ENCODE results near the gene CPN1. TPM values are rescaled to one million over a fixed set of nuclear protein-coding genes. Genes with fewer than 3 reads are reported as not detected.

CPN1 gene
- total and polyA plus RNA-seq, 2 of the 8 experiments (the other 6 are each of a cell fraction or from before 2014, with no cell fraction given): 0.15 to 0.20 TPM

DNA sequence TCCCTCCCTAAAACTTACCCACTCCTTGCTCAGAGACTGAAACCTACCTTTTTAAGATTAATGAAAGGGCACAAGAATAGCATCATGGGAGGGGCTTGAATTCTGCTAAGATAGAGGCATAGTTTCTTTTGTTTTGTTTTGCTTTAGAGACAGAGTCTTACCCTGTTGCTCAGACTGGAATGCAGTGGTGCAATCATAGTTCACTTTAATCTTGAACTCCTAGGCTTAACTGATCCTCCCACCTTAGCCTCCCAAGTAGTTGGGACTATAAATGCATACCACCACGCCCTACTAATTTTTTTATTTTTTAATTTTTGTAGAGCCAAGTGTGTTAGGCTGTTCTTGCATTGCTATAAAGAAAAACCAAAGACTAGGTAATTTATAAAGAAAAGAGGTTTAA, 54.3 kb downstream of the CPN1 start:
- TF ChIP-seq TCF12 (IDR thresholded peaks at IDR 0.05; ENCODE audit: low read depth, low read length) (no peak), PHF8 (conservative IDR thresholded peaks at IDR 0.05; ENCODE audit: low read depth, low read length) (no peak), FOSL1 (IDR thresholded peaks at IDR 0.05; ENCODE audit: insufficient read depth, low read depth, low read length) (no peak), SP1 (IDR thresholded peaks at IDR 0.05; ENCODE audit: low read depth, low read length) (no peak), RNF2 (IDR thresholded peaks at IDR 0.05; ENCODE audit: borderline replicate concordance, low read depth, low read length, missing control alignments, poor library complexity, severe bottlenecking) (no peak), BACH1 (IDR thresholded peaks at IDR 0.05; ENCODE audit: low read length) (no peak), SRF (IDR thresholded peaks at IDR 0.05; ENCODE audit: low read depth, low read length) (no peak), POU5F1 (IDR thresholded peaks at IDR 0.05; ENCODE audit: low read depth, low read length) (no peak), CHD1 (IDR thresholded peaks at IDR 0.05; ENCODE audit: low read depth, low read length) (no peak), SP4 (IDR thresholded peaks at IDR 0.05; ENCODE audit: low read length) (no peak), CBX8 (IDR thresholded peaks at IDR 0.05; ENCODE audit: borderline replicate concordance, low read depth, low read length) (no peak), NRF1 (IDR thresholded peaks at IDR 0.05; ENCODE audit: low read depth, low read length) (no peak), KDM5A (IDR thresholded peaks at IDR 0.05; ENCODE audit: low read length) (no peak)
- TF ChIP-seq, protein P1, sequence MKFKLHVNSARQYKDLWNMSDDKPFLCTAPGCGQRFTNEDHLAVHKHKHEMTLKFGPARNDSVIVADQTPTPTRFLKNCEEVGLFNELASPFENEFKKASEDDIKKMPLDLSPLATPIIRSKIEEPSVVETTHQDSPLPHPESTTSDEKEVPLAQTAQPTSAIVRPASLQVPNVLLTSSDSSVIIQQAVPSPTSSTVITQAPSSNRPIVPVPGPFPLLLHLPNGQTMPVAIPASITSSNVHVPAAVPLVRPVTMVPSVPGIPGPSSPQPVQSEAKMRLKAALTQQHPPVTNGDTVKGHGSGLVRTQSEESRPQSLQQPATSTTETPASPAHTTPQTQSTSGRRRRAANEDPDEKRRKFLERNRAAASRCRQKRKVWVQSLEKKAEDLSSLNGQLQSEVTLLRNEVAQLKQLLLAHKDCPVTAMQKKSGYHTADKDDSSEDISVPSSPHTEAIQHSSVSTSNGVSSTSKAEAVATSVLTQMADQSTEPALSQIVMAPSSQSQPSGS (IDR thresholded peaks at IDR 0.05; ENCODE audit: low read length): no peak
- H2AK5ac ChIP-seq (ENCODE audit: low read depth, low read length): no peak overlapping the region
- no peak overlapping the region for H3K4me3 ChIP-seq (ENCODE audit: extremely low read depth in 1 of 4, insufficient read depth in 2 of 4, low read depth in 3 of 4, low read length in 4 of 4)
- H2BK12ac ChIP-seq (ENCODE audit: low read depth, low read length): no peak overlapping the region
- peaks cover 13 to 14% of the 10 kb centered on the region in 2 experiments for H3K9me3 ChIP-seq (ENCODE audit: insufficient read depth in 2 of 2, low read depth in 1 of 2, low read length in 1 of 2)
- no peak overlapping the region for H3K23ac ChIP-seq (ENCODE audit: insufficient read length)
- H4K20me1 ChIP-seq (replicated peaks in 1 of 2; ENCODE audit: control insufficient read depth in 1 of 2, insufficient read depth in 2 of 2, low read length in 2 of 2): no peaks in the 10 kb centered on the region
- no peaks in the 10 kb centered on the region for H3K23me2 ChIP-seq (ENCODE audit: low read depth, low read length)
- WGBS, 2 experiments (ENCODE audit: extremely low coverage in 1 of 2, insufficient coverage in 1 of 2, insufficient read length in 1 of 2, insufficient replicate concordance in 2 of 2, low coverage in 1 of 2, low lambda C conversion rate in 2 of 2, missing lambda C conversion rate in 1 of 2): 93% methylated on average over 1 of the region's 1 CpG; no CpG with 5 or more reads in 1 of the 2 experiments
- no peaks in the 10 kb centered on the region for H3K79me1 ChIP-seq (ENCODE audit: low read depth, low read length)
- no peak overlapping the region for H2BK20ac ChIP-seq (ENCODE audit: low read length)
- no peak overlapping the region for H2BK120ac ChIP-seq (replicated peaks; ENCODE audit: low read depth, low read length)
- H3K4ac ChIP-seq (replicated peaks; ENCODE audit: insufficient read length, low read depth, low read length): no peak overlapping the region
- H3K56ac ChIP-seq (replicated peaks; ENCODE audit: insufficient read length, low read depth, low read length): no peak overlapping the region
- no peaks in the 10 kb centered on the region for H3K79me2 ChIP-seq (ENCODE audit: control insufficient read depth in 1 of 2, insufficient read depth in 2 of 2, low read length in 2 of 2)
- H3K9ac ChIP-seq (replicated peaks in 1 of 4; ENCODE audit: extremely low read depth in 1 of 4, low read depth in 3 of 4, low read length in 3 of 4): no peak overlapping the region
- H2BK15ac ChIP-seq (ENCODE audit: low read length): no peak overlapping the region
- no peak overlapping the region for H2BK5ac ChIP-seq (ENCODE audit: low read depth, low read length)
- no peak overlapping the region for H3K4me2 ChIP-seq (ENCODE audit: insufficient read depth in 1 of 2, low read depth in 2 of 2, low read length in 2 of 2)
- H3K27ac ChIP-seq (ENCODE audit: low read depth, low read length): no peak overlapping the region
- H3K36me3 ChIP-seq (ENCODE audit: control insufficient read depth in 2 of 4, insufficient read depth in 4 of 4, low read length in 3 of 4): no peaks in the 10 kb centered on the region
- POLR2A ChIA-PET (ENCODE audit: partially characterized antibody): interaction anchor here (0.6 kb wide), 1 partner anchor 112 kb away, joined by 3 read pairs; no protein-coding TSS in a partner anchor
- H4K91ac ChIP-seq (replicated peaks; ENCODE audit: insufficient read length, low read length): no peak overlapping the region
- H3K18ac ChIP-seq (ENCODE audit: extremely low read depth, low read length): no peak overlapping the region
- H3K4me1 ChIP-seq (replicated peaks in 1 of 4; ENCODE audit: control insufficient read depth in 3 of 4, insufficient read depth in 4 of 4, low read length in 3 of 4): no peaks in the 10 kb centered on the region
- FAIRE-seq: no peak
- DNase-seq (ENCODE audit: low read depth in 1 of 2, low spot score in 2 of 2): no peak
- H2AFZ ChIP-seq (ENCODE audit: low read length): no peak overlapping the region
- no peak overlapping the region for H3K14ac ChIP-seq (ENCODE audit: insufficient read length)
- no peaks in the 10 kb centered on the region for H3K27me3 ChIP-seq (replicated peaks in 1 of 4; ENCODE audit: control insufficient read depth in 3 of 4, extremely low read depth in 1 of 4, insufficient read depth in 3 of 4, low read length in 3 of 4)
- H4K5ac ChIP-seq (ENCODE audit: insufficient read length, low read depth, low read length): no peak overlapping the region
- no peak overlapping the region for H4K8ac ChIP-seq (ENCODE audit: extremely low read depth, insufficient read depth, low read length)
- CTCF ChIA-PET (ENCODE audit: partially characterized antibody): interaction anchor here (0.6 to 5.8 kb wide), 4 partner anchors 18 to 1549 kb away, joined by 3 to 37 read pairs (median 4); no protein-coding TSS in a partner anchor
